Ureter (tissue), 1 donor: ENCODE measurements around the gene UCP2. TPM values are rescaled to one million over a fixed set of nuclear protein-coding genes. Genes with fewer than 3 reads are reported as not detected.

ENCODE experiments used
- DNase-seq: peaks from one replicate; pipeline ENCODE4 v3.0.0-alpha.2; 2020; ENCODE audit warnings: low spot score
- total RNA-seq: library from RNA; stranded (reverse); gene quantifications from one replicate; pipeline ENCODE4 v1.2.4, GENCODE V29; 2023
- donor health status: DM: yes; HTN: yes; CAD: no.

Gene UCP2
- total RNA-seq, 1 donor from 2014 or later, result 269 TPM

- no peak for DNase-seq
Observed at GRCh38 chr11:73969991-73970800, 12.4 kb downstream of the UCP2 start.

- DNase-seq, result no peak
Observed at GRCh38 chr11:73969091-73969490, 13.6 kb downstream of the UCP2 start.

GRCh38 chr11:73968356-73968966 is 14.2 kb downstream of the UCP2 start:
- no peak for DNase-seq

- no peak for DNase-seq
Observed at GRCh38 chr11:73965764-73966121, 16.9 kb downstream of the UCP2 start.

GRCh38 chr11:73965076-73965763 is 17.4 kb downstream of the UCP2 start:
- DNase-seq, result no peak

GRCh38 chr11:73963861-73964260 is 18.8 kb downstream of the UCP2 start:
- no peak for DNase-seq

- no peak for DNase-seq
Observed at GRCh38 chr11:73962101-73962705, 20.4 kb downstream of the UCP2 start.

- no peak for DNase-seq
Observed at GRCh38 chr11:73961321-73961720, 21.3 kb downstream of the UCP2 start.

GRCh38 chr11:73958521-73959141 is 24.0 kb downstream of the UCP2 start:
- DNase-seq, result no peak

- DNase-seq, result no peak
Observed at GRCh38 chr11:73957654-73958361, 24.8 kb downstream of the UCP2 start.

- no peak for DNase-seq
Observed at GRCh38 chr11:73956876-73957653, 25.6 kb downstream of the UCP2 start.

GRCh38 chr11:73951797-73952196 is 30.8 kb downstream of the UCP2 start:
- DNase-seq, result no peak

- no peak for DNase-seq
Observed at GRCh38 chr11:73950869-73951710, 31.6 kb downstream of the UCP2 start, which contains the start of gene DNAJB13. DNAJB13 (plus strand) TSS chr11:73951026; CDS start chr11:73951070, 44 bp downstream.

- DNase-seq, result no peak
Observed at GRCh38 chr11:73949912-73950311, 32.7 kb downstream of the UCP2 start.

- DNase-seq, result no peak
Observed at GRCh38 chr11:73949246-73949645, 33.4 kb downstream of the UCP2 start.

GRCh38 chr11:73946798-73947458 is 35.7 kb downstream of the UCP2 start:
- DNase-seq, result peak; percentile 19

GRCh38 chr11:73945396-73945795 is 37.2 kb downstream of the UCP2 start:
- no peak for DNase-seq

GRCh38 chr11:73944901-73945300 is 37.7 kb downstream of the UCP2 start:
- DNase-seq, result no peak

GRCh38 chr11:73944085-73944484 is 38.6 kb downstream of the UCP2 start:
- DNase-seq, result peak; percentile 20
